HCT116 (cell line): ENCODE data around the gene CDK16. TPM values are rescaled to one million over a fixed set of nuclear protein-coding genes. Genes with fewer than 3 reads are reported as not detected.

Experiments
- ATAC-seq: fragments of 200-7000 bp; cut with Tn5 transposase; 2 replicates; pipeline ENCODE4 v1.9.1; 2020; ENCODE audit warnings: mild to moderate bottlenecking, moderate library complexity
- BruUV-seq: library from RNA; stranded (reverse); fragments of 400-500 nt; replicated peaks from 2 replicates; lab custom pipeline; 2021; lab: Mats Ljungman, UMichigan
- CTCF ChIA-PET: fragments of 300-600 bp; sonication (Branson Sonifier 250); formaldehyde crosslinking; loops from one replicate; lab custom pipeline; 2021; ENCODE audit warnings: antibody characterized with exemption; lab: Charles Lee
- POLR2A ChIA-PET: fragments of 300-600, 350-600 bp; sonication (Branson Sonifier 250); formaldehyde crosslinking; loops from one replicate; lab custom pipeline; 2021; ENCODE audit warnings: antibody characterized with exemption; lab: Charles Lee
- RAD21 ChIA-PET, 2 experiments: fragments of 300-600 bp; sonication (Branson Sonifier 250); formaldehyde crosslinking; loops; one replicate each; lab custom pipeline; 2023; ENCODE audit warnings: low total read pairs in 2 of 2; ENCODE audit not compliant: uncharacterized antibody in 2 of 2, unreplicated experiment in 2 of 2, low non-redundant PET in 1 of 2; lab: Charles Lee
- DNase-seq: peaks from one replicate; pipeline ENCODE4 v3.0.0-alpha.2; 2010; ENCODE audit warnings: low read depth, low spot score
- H2AFZ ChIP-seq: fragments of 200-600 bp; shearing (Covaris generic), sonication (generic); 2 replicates; pipeline ENCODE4 v1.6.1; 2017; ENCODE audit warnings: low read depth, mixed run types, mixed read lengths, antibody characterized with exemption, low read length; ENCODE audit not compliant: poor library complexity, severe bottlenecking
- H3K27ac ChIP-seq: 2 replicates; pipeline ENCODE4 v1.5.1; 2012; ENCODE audit warnings: low read depth, low read length
- H3K27me3 ChIP-seq: fragments of 200-600 bp; sonication (generic); 2 replicates; pipeline ENCODE4 v1.6.1; 2016; ENCODE audit warnings: mixed run types, low read length, mixed read lengths; ENCODE audit not compliant: insufficient read depth
- H3K36me3 ChIP-seq, 2 experiments: fragments of 200-500 bp in 1 of 2; fragments of 200-600 bp in 1 of 2; sonication (Bioruptor generic) in 1 of 2; sonication (generic) in 1 of 2; 2 replicates each; pipeline versions ENCODE4 v1.5.1 to v1.6.1; 2014 to 2016; ENCODE audit warnings: low read length in 2 of 2, inconsistent platforms in 1 of 2, mixed read lengths in 1 of 2, mixed run types in 1 of 2; ENCODE audit not compliant: insufficient read depth in 2 of 2, control insufficient read depth in 1 of 2
- H3K4me1 ChIP-seq, 2 experiments: fragments of 200-600 bp in 1 of 2; sonication (generic) in 1 of 2; 2 replicates each; pipeline versions ENCODE4 v1.5.1 to v1.6.1; 2012 to 2017; ENCODE audit warnings: low read length in 2 of 2, inconsistent platforms in 1 of 2, mild to moderate bottlenecking in 1 of 2, mixed read lengths in 1 of 2, mixed run types in 1 of 2, moderate library complexity in 1 of 2; ENCODE audit not compliant: insufficient read depth in 2 of 2, control insufficient read depth in 1 of 2
- H3K4me2 ChIP-seq: fragments of 200-600 bp; sonication (generic); 2 replicates; pipeline ENCODE4 v1.6.1; 2017; ENCODE audit warnings: mixed run types, low read length, mixed read lengths
- H3K4me3 ChIP-seq, 2 experiments: fragments of 200-600 bp in 1 of 2; sonication (generic) in 1 of 2; replicated peaks in 1 of 2; 2 replicates each; pipeline ENCODE4 v1.5.1; 2011 to 2016; ENCODE audit warnings: low read length in 2 of 2, control low read depth in 1 of 2, low read depth in 1 of 2, mild to moderate bottlenecking in 1 of 2, mixed read lengths in 1 of 2, mixed run types in 1 of 2
- H3K79me2 ChIP-seq: fragments of 200-600 bp; sonication (generic); 2 replicates; pipeline ENCODE4 v1.6.1; 2017; ENCODE audit warnings: mild to moderate bottlenecking, mixed run types, low read length, moderate library complexity, mixed read lengths; ENCODE audit not compliant: insufficient read depth
- H3K9ac ChIP-seq: fragments of 200-600 bp; sonication (generic); 2 replicates; pipeline ENCODE4 v1.6.1; 2016; ENCODE audit warnings: low read length, mixed read lengths
- H3K9me2 ChIP-seq: fragments of 200-600 bp; sonication (generic), shearing (Covaris generic); 2 replicates; pipeline ENCODE4 v1.6.1; 2017; ENCODE audit warnings: mixed run types, mild to moderate bottlenecking, moderate library complexity; ENCODE audit not compliant: insufficient read depth
- H3K9me3 ChIP-seq, 2 experiments: fragments of 200-500 bp in 1 of 2; fragments of 200-600 bp in 1 of 2; sonication (Bioruptor generic) in 1 of 2; sonication (generic) in 1 of 2; 2 replicates each; pipeline ENCODE4 v1.6.1; 2014 to 2017; ENCODE audit warnings: low read length in 2 of 2, mixed read lengths in 2 of 2, inconsistent platforms in 1 of 2, low read depth in 1 of 2, mild to moderate bottlenecking in 1 of 2, mixed run types in 1 of 2, moderate library complexity in 1 of 2; ENCODE audit not compliant: control insufficient read depth in 1 of 2, insufficient read depth in 1 of 2
- H4K20me1 ChIP-seq: fragments of 200-600 bp; sonication (generic), shearing (Covaris generic); 2 replicates; pipeline ENCODE4 v1.6.1; 2017; ENCODE audit warnings: mixed run types, mild to moderate bottlenecking, moderate library complexity; ENCODE audit not compliant: insufficient read depth
- CBX3 ChIP-seq: IDR thresholded peaks from 2 replicates; pipeline ENCODE4 v1.6.1; 2012; ENCODE audit warnings: low read depth
- CEBPB ChIP-seq: IDR thresholded peaks from 2 replicates; pipeline ENCODE4 v1.6.1; 2012; ENCODE audit warnings: low read depth
- CTCF ChIP-seq, 3 experiments: fragments of 200-600 bp in 1 of 3; sonication (generic) in 1 of 3; IDR thresholded peaks in 2 of 3; conservative IDR thresholded peaks in 1 of 3; 2 replicates each; pipeline ENCODE4 v1.5.1; 2012 to 2017; ENCODE audit warnings: low read depth in 2 of 3, low read length in 2 of 3, antibody characterized with exemption in 1 of 3, borderline replicate concordance in 1 of 3, control low read depth in 1 of 3, mild to moderate bottlenecking in 1 of 3, mixed read lengths in 1 of 3, mixed run types in 1 of 3, moderate library complexity in 1 of 3; ENCODE audit not compliant: insufficient read depth in 1 of 3
- FOSL1 ChIP-seq: IDR thresholded peaks from 2 replicates; pipeline ENCODE4 v1.6.1; 2012; ENCODE audit warnings: low read depth
- MAX ChIP-seq: IDR thresholded peaks from 2 replicates; pipeline ENCODE4 v1.6.1; 2012
- POLR2A ChIP-seq: IDR thresholded peaks from 2 replicates; pipeline ENCODE4 v1.7.0; 2011; ENCODE audit warnings: borderline replicate concordance; ENCODE audit not compliant: insufficient read depth, insufficient read length; ENCODE audit errors: extremely low read depth
- POLR2AphosphoS5 ChIP-seq: IDR thresholded peaks from 2 replicates; pipeline ENCODE4 v1.6.1; 2011; ENCODE audit warnings: mild to moderate bottlenecking, low read depth, low read length, moderate library complexity
- RAD21 ChIP-seq: IDR thresholded peaks from 2 replicates; pipeline ENCODE4 v1.6.1; 2012; ENCODE audit warnings: low read depth, mild to moderate bottlenecking
- SRF ChIP-seq: IDR thresholded peaks from 2 replicates; pipeline ENCODE4 v1.6.1; 2012; ENCODE audit warnings: low read depth
- TCF7L2 ChIP-seq: IDR thresholded peaks from 2 replicates; pipeline ENCODE4 v1.7.0; 2011; ENCODE audit warnings: borderline replicate concordance, inconsistent platforms; ENCODE audit not compliant: insufficient read depth, insufficient read length; ENCODE audit errors: extremely low read depth
- ZNF274 ChIP-seq: fragments of 200-500 bp; sonication (Bioruptor generic); IDR thresholded peaks from 2 replicates; pipeline ENCODE4 v1.6.1; 2014; ENCODE audit warnings: mild to moderate bottlenecking, low read depth, low read length, inconsistent platforms
- intact Hi-C: fragments of 100-400 bp; cut with micrococcal nuclease; formaldehyde crosslinking; loops from 2 replicates; pipeline ENCODE4 v1.10.0; 2022
- total RNA-seq: library from RNA; stranded (reverse); gene quantifications from one replicate; pipeline ENCODE4 v1.2.1, GENCODE V29; 2021; ENCODE audit not compliant: unreplicated experiment

Gene CDK16
- total RNA-seq, 1 experiment from 2014 or later, result 131 TPM

GRCh38 chrX:47174846-47175587, 43.5 kb upstream of the CDK16 start:
- H2AFZ ChIP-seq, result no peak overlapping the region
- H3K4me3 ChIP-seq, result no peak overlapping the region
- H3K27ac ChIP-seq, result no peak overlapping the region
- H3K9ac ChIP-seq, result no peak overlapping the region
- no peak overlapping the region for H3K4me2 ChIP-seq
- no peaks in the 10 kb centered on the region for H3K9me3 ChIP-seq
- TF ChIP-seq POLR2A, result no peak
- no peak for TF ChIP-seq MAX
- TF ChIP-seq SRF, result no peak
- no peak for TF ChIP-seq CTCF (IDR thresholded peaks at IDR 0.05 in 2 of 3, conservative IDR thresholded peaks at IDR 0.05 in 1 of 3; ENCODE audit: borderline replicate concordance in 1 of 3, insufficient read depth in 1 of 3, low read depth in 2 of 3, low read length in 2 of 3)
- TF ChIP-seq POLR2AphosphoS5, result no peak
- TF ChIP-seq RAD21, result no peak
- no peak for TF ChIP-seq ZNF274
- no peak for TF ChIP-seq TCF7L2
- TF ChIP-seq CEBPB, result no peak
- TF ChIP-seq CBX3, result no peak
- no peak for TF ChIP-seq FOSL1
- TF ChIP-seq, all 23 proteins: peak for 0
- Histone ChIP-seq H3K9me2 (no peaks in the 10 kb centered on the region), H3K27me3 (no peaks in the 10 kb centered on the region), H3K4me1 (no peaks in the 10 kb centered on the region), H4K20me1 (no peaks in the 10 kb centered on the region), H3K36me3 (no peaks in the 10 kb centered on the region), H3K79me2 (no peaks in the 10 kb centered on the region)
- RAD21 ChIA-PET, result no interaction called here
- POLR2A ChIA-PET, result no interaction called here
- CTCF ChIA-PET, result no interaction called here
- DNase-seq (no peak), ATAC-seq (no peak)
- intact Hi-C loops, result no loop called here
- BruUV-seq, result no TSS peak
